ENCODE results near the gene EFEMP1.

GRCh38 chr2:55839182-55839819 lies 84.3 kb downstream of the EFEMP1 start:
- no peak for TF ChIP-seq CTCF (IDR thresholded peaks at IDR 0.05; ENCODE audit: insufficient read depth, low read length)
- TF ChIP-seq POLR2AphosphoS5 (IDR thresholded peaks at IDR 0.05; ENCODE audit: low read depth), result no peak
- no peak for TF ChIP-seq SPI1 (IDR thresholded peaks at IDR 0.05; ENCODE audit: borderline replicate concordance, low read depth)
- TF ChIP-seq REST (IDR thresholded peaks at IDR 0.05; ENCODE audit: insufficient replicate concordance, low read depth), result no peak
- no peak for TF ChIP-seq GABPA (IDR thresholded peaks at IDR 0.05; ENCODE audit: low read depth)

Data from HL-60 (cell line).